ENCODE results near the gene GPR65. TPM values are rescaled to one million over a fixed set of nuclear protein-coding genes. Genes with fewer than 3 reads are reported as not detected.

Gene GPR65
- total RNA-seq, 1 donor from 2014 or later: not detected

DNA sequence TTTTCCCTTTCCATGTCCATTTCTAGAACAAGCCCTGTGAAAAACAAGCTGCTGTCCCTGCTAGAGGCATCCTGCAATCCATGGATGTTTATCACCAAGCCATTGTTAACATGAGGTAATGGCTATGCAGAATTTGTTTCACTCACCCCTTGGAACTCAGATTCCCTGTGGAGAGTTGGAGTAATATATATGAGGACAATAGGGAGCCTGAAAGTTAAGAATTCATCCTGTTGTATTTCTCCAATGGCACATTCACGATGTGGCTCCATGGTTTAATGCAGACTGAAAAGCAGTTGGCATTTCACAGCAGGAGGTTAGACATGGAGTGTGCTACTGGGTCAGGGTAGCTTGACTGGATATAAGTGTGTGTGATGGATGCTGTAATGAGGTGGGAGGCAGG, 32.4 kb downstream of the GPR65 start:
- Mint-ChIP-seq H3K4me1 (ENCODE audit: low read depth) (no peaks in the 10 kb centered on the region), H3K4me3 (ENCODE audit: low read depth) (no peak overlapping the region), H3K27ac (no peak overlapping the region), H3K36me3 (ENCODE audit: insufficient read depth) (no peaks in the 10 kb centered on the region), H3K27me3 (peaks cover 5% of the 10 kb centered on the region), H3K9me3 (ENCODE audit: low read depth) (peaks cover 4% of the 10 kb centered on the region)
- no peak for DNase-seq (ENCODE audit: low spot score, unreplicated experiment)
- no peak for TF ChIP-seq CTCF (IDR thresholded peaks at IDR 0.05; ENCODE audit: unreplicated experiment)

- Mint-ChIP-seq H3K36me3 (ENCODE audit: insufficient read depth) (no peaks in the 10 kb centered on the region), H3K27ac (no peak overlapping the region), H3K9me3 (ENCODE audit: low read depth) (no peaks in the 10 kb centered on the region), H3K4me3 (ENCODE audit: low read depth) (no peak overlapping the region), H3K27me3 (peaks cover 5% of the 10 kb centered on the region), H3K4me1 (ENCODE audit: low read depth) (peaks cover 8% of the 10 kb centered on the region)
- DNase-seq (ENCODE audit: low spot score, unreplicated experiment): no peak
- no peak for TF ChIP-seq CTCF (IDR thresholded peaks at IDR 0.05; ENCODE audit: unreplicated experiment)
Measured at GRCh38 chr14:88039197-88039596, 34.3 kb downstream of the GPR65 start.

DNA sequence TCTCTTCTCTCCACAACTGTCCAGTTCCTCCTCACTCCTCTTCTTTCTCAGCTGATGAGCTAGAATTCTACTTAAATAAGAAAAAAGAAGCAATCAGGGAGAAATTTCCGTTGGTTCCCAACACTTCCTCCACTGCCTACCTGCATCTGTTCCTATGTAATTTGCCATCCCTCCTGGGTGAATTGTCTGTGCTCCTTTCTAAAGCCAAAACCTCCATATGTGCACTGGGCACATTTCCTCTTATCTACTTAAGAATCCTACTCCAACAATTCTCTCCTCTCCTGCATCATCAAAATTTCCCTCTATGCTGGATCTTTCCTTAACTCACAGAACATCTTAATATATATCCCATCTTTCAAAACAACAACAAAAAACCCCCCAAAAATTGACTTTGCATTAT, 35.2 kb downstream of the GPR65 start:
- Mint-ChIP-seq H3K9me3 (ENCODE audit: low read depth) (no peaks in the 10 kb centered on the region), H3K36me3 (ENCODE audit: insufficient read depth) (no peaks in the 10 kb centered on the region), H3K4me3 (ENCODE audit: low read depth) (no peak overlapping the region), H3K27me3 (peaks cover 2% of the 10 kb centered on the region), H3K27ac (no peak overlapping the region), H3K4me1 (ENCODE audit: low read depth) (peaks cover 17% of the 10 kb centered on the region)
- no peak for DNase-seq (ENCODE audit: low spot score, unreplicated experiment)
- TF ChIP-seq CTCF (IDR thresholded peaks at IDR 0.05; ENCODE audit: unreplicated experiment): no peak

GRCh38 chr14:88043529-88044443, 38.9 kb downstream of the GPR65 start:
- no peak for DNase-seq (ENCODE audit: low spot score, unreplicated experiment)
- H3K36me3 Mint-ChIP-seq (ENCODE audit: insufficient read depth): no peaks in the 10 kb centered on the region
- no peaks in the 10 kb centered on the region for H3K27me3 Mint-ChIP-seq
- H3K9me3 Mint-ChIP-seq (ENCODE audit: low read depth): no peaks in the 10 kb centered on the region
- TF ChIP-seq CTCF (IDR thresholded peaks at IDR 0.05; ENCODE audit: unreplicated experiment): no peak
- H3K4me3 Mint-ChIP-seq (ENCODE audit: low read depth): no peak overlapping the region
- peak overlapping the region; percentile 27 for H3K27ac Mint-ChIP-seq
- H3K4me1 Mint-ChIP-seq (ENCODE audit: low read depth): peaks cover 17% of the 10 kb centered on the region

GRCh38 chr14:88044444-88044758, 39.5 kb downstream of the GPR65 start:
- no peak overlapping the region for H3K4me3 Mint-ChIP-seq (ENCODE audit: low read depth)
- DNase-seq (ENCODE audit: low spot score, unreplicated experiment): no peak
- no peaks in the 10 kb centered on the region for H3K9me3 Mint-ChIP-seq (ENCODE audit: low read depth)
- peak overlapping the region; percentile 27 for H3K27ac Mint-ChIP-seq
- H3K4me1 Mint-ChIP-seq (ENCODE audit: low read depth): peaks cover 17% of the 10 kb centered on the region
- no peak for TF ChIP-seq CTCF (IDR thresholded peaks at IDR 0.05; ENCODE audit: unreplicated experiment)
- no peaks in the 10 kb centered on the region for H3K36me3 Mint-ChIP-seq (ENCODE audit: insufficient read depth)
- no peaks in the 10 kb centered on the region for H3K27me3 Mint-ChIP-seq

All from progenitor cell of endocrine pancreas (in vitro differentiated cells).